MM.1S (cell line): Measurements from ENCODE around the gene MARK4.

Source experiments
- EZH2 ChIP-seq: fragments of 300-600 bp; sonication (generic); optimal IDR thresholded peaks from 2 replicates; pipeline ENCODE3; 2017; ENCODE audit warnings: low read depth, mild to moderate bottlenecking, antibody characterized with exemption, low read length, mixed read lengths
- EZH2phosphoT487 ChIP-seq: fragments of 300-600 bp; sonication (generic); IDR thresholded peaks from 2 replicates; pipeline ENCODE4 v1.6.1; 2018; ENCODE audit warnings: antibody characterized with exemption, low read length
- TF ChIP-seq, protein P1 (sequence below): fragments of 300-600 bp; sonication (generic); IDR thresholded peaks from 2 replicates; pipeline ENCODE4 v1.5.1; 2016; ENCODE audit warnings: antibody characterized with exemption, low read length, mixed read lengths

- TF ChIP-seq, protein P1, sequence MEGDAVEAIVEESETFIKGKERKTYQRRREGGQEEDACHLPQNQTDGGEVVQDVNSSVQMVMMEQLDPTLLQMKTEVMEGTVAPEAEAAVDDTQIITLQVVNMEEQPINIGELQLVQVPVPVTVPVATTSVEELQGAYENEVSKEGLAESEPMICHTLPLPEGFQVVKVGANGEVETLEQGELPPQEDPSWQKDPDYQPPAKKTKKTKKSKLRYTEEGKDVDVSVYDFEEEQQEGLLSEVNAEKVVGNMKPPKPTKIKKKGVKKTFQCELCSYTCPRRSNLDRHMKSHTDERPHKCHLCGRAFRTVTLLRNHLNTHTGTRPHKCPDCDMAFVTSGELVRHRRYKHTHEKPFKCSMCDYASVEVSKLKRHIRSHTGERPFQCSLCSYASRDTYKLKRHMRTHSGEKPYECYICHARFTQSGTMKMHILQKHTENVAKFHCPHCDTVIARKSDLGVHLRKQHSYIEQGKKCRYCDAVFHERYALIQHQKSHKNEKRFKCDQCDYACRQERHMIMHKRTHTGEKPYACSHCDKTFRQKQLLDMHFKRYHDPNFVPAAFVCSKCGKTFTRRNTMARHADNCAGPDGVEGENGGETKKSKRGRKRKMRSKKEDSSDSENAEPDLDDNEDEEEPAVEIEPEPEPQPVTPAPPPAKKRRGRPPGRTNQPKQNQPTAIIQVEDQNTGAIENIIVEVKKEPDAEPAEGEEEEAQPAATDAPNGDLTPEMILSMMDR = no peak
- TF ChIP-seq EZH2 (no peak), EZH2phosphoT487 (no peak)
These were observed 11.5 kb downstream of the MARK4 start for GRCh38 chr19:45262570-45262969.
